Osteocyte (in vitro differentiated cells): ENCODE data around the gene C1RL. TPM values are rescaled to one million over a fixed set of nuclear protein-coding genes. Genes with fewer than 3 reads are reported as not detected.

ENCODE experiments used
- DNase-seq: peaks from one replicate; pipeline ENCODE4 v3.0.0; 2021; ENCODE audit warnings: mixed read lengths; ENCODE audit not compliant: unreplicated experiment; ENCODE audit errors: extremely low spot score
- H3K27ac Mint-ChIP-seq: one replicate; pipeline ENCODE4 v1.8.0; 2021; ENCODE audit warnings: mild to moderate bottlenecking, mixed read lengths; ENCODE audit not compliant: unreplicated experiment
- H3K27me3 Mint-ChIP-seq: one replicate; pipeline ENCODE4 v1.8.0; 2021; ENCODE audit warnings: mixed read lengths; ENCODE audit not compliant: unreplicated experiment
- H3K36me3 Mint-ChIP-seq: one replicate; pipeline ENCODE4 v1.8.0; 2021; ENCODE audit warnings: mixed read lengths; ENCODE audit not compliant: unreplicated experiment
- H3K4me1 Mint-ChIP-seq: one replicate; pipeline ENCODE4 v1.8.0; 2021; ENCODE audit warnings: mixed read lengths; ENCODE audit not compliant: unreplicated experiment
- H3K4me3 Mint-ChIP-seq: one replicate; pipeline ENCODE4 v1.8.0; 2021; ENCODE audit warnings: mild to moderate bottlenecking, moderate library complexity, mixed read lengths; ENCODE audit not compliant: unreplicated experiment
- H3K9me3 Mint-ChIP-seq: one replicate; pipeline ENCODE4 v1.8.0; 2021; ENCODE audit warnings: mixed read lengths; ENCODE audit not compliant: unreplicated experiment
- total RNA-seq: library from RNA; stranded (reverse); gene quantifications from 2 replicates; pipeline ENCODE4 v1.2.1, GENCODE V29; 2021
- TF ChIP-seq, protein P1 (sequence below): fragments of 200-600 bp; sonication (generic); IDR thresholded peaks from 2 replicates; pipeline ENCODE4 v1.5.0; 2021; ENCODE audit warnings: antibody characterized with exemption, mild to moderate bottlenecking, moderate library complexity

C1RL gene
- total RNA-seq, 1 donor from 2014 or later, result 22.3 TPM

GRCh38 chr12:7154901-7155470 lies 46.0 kb upstream of the C1RL start:
- no peaks in the 10 kb centered on the region for H3K27me3 Mint-ChIP-seq
- peaks cover 5% of the 10 kb centered on the region for H3K4me1 Mint-ChIP-seq
- H3K9me3 Mint-ChIP-seq, result no peaks in the 10 kb centered on the region
- no peaks in the 10 kb centered on the region for H3K36me3 Mint-ChIP-seq
- no peak overlapping the region for H3K27ac Mint-ChIP-seq
- TF ChIP-seq, protein P1, sequence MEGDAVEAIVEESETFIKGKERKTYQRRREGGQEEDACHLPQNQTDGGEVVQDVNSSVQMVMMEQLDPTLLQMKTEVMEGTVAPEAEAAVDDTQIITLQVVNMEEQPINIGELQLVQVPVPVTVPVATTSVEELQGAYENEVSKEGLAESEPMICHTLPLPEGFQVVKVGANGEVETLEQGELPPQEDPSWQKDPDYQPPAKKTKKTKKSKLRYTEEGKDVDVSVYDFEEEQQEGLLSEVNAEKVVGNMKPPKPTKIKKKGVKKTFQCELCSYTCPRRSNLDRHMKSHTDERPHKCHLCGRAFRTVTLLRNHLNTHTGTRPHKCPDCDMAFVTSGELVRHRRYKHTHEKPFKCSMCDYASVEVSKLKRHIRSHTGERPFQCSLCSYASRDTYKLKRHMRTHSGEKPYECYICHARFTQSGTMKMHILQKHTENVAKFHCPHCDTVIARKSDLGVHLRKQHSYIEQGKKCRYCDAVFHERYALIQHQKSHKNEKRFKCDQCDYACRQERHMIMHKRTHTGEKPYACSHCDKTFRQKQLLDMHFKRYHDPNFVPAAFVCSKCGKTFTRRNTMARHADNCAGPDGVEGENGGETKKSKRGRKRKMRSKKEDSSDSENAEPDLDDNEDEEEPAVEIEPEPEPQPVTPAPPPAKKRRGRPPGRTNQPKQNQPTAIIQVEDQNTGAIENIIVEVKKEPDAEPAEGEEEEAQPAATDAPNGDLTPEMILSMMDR, result no peak
- H3K4me3 Mint-ChIP-seq, result no peak overlapping the region
- DNase-seq, result no peak

DNA sequence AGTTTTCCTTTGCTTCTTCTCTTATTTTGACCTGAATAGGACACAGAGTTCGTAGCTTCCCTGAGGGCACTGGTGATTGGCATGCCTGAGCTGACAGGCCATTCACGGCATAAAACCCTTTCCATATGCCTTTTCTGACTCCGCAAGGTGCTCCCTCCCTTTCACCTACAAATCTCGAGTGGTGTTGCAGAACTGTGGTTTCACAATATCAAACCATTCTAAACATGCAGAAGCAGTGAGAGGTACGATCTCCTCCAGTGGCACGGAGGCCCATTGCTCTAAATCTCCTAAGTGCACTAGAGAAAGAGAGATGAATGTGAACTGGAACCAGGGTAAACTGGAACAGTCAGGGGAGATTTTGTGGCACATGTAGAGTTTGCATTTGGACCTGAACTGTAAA lies 45.0 kb upstream of the C1RL start:
- no peak overlapping the region for H3K4me3 Mint-ChIP-seq
- peaks cover 3% of the 10 kb centered on the region for H3K4me1 Mint-ChIP-seq
- peaks cover 2% of the 10 kb centered on the region for H3K27me3 Mint-ChIP-seq
- no peaks in the 10 kb centered on the region for H3K9me3 Mint-ChIP-seq
- TF ChIP-seq, protein P1, result no peak
- no peak for DNase-seq
- no peak overlapping the region for H3K27ac Mint-ChIP-seq
- peaks cover 3% of the 10 kb centered on the region for H3K36me3 Mint-ChIP-seq

DNA sequence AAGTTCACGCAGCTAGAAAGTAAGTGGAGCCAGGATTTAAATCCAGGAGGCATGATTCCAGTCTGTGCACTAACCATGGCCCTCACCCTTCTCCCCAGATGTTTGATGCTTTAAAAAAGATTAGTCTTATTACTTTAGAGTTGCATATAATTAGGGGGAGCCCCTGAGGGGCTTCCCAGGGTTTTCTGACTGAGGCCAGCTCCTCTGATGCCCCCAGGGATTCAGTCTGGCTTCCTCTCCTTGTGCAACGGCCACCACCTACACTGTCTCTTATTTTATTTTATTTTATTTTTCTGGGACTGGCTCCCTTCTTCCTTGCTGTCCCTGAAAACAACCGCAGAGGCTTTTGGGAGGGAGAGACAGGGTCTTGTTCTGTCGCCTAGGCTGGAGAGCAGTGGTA lies 43.8 kb upstream of the C1RL start:
- Mint-ChIP-seq H3K4me1 (no peaks in the 10 kb centered on the region), H3K36me3 (peaks cover 3% of the 10 kb centered on the region), H3K27me3 (peaks cover 2% of the 10 kb centered on the region)

DNA sequence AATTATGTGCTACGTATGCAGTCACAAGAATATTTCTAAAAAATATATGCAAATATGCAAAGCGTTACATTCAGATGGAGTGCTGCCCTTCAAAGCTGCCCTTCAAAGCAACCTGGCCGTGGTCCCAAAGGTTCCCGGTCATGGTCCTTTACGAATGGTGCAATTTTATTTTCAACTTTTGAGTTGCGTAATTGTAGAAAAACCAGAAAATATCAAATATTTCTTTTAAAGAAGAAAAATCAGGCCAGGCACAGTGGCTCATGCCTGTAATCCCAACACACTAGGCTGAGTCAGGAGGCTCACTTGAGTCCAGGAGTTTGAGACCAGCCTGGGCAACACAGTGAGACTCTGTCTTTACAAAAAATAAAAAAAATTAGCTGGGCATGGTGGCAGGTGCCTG lies 42.5 kb upstream of the C1RL start:
- Mint-ChIP-seq H3K9me3 (no peaks in the 10 kb centered on the region), H3K36me3 (peaks cover 3% of the 10 kb centered on the region), H3K4me3 (no peak overlapping the region), H3K27me3 (peaks cover 2% of the 10 kb centered on the region), H3K4me1 (no peaks in the 10 kb centered on the region), H3K27ac (no peak overlapping the region)
- no peak for DNase-seq
- TF ChIP-seq, protein P1, result no peak

More for the DNA sequence above, 43.8 kb upstream of the C1RL start:
- no peak for DNase-seq
- H3K9me3 Mint-ChIP-seq, result no peaks in the 10 kb centered on the region
- TF ChIP-seq, protein P1, result no peak
- H3K27ac Mint-ChIP-seq, result no peak overlapping the region
- H3K4me3 Mint-ChIP-seq, result no peak overlapping the region

GRCh38 chr12:7150841-7151240 lies 41.8 kb upstream of the C1RL start:
- TF ChIP-seq, protein P1, result no peak
- H3K27me3 Mint-ChIP-seq, result peaks cover 2% of the 10 kb centered on the region

More at GRCh38 chr12:7150841-7151240, 41.8 kb upstream of the C1RL start:
- H3K4me3 Mint-ChIP-seq, result no peak overlapping the region
- DNase-seq, result no peak
- no peaks in the 10 kb centered on the region for H3K4me1 Mint-ChIP-seq
- H3K27ac Mint-ChIP-seq, result no peak overlapping the region
- peaks cover 3% of the 10 kb centered on the region for H3K36me3 Mint-ChIP-seq
- no peaks in the 10 kb centered on the region for H3K9me3 Mint-ChIP-seq
